GM21529 (cell line): Measurements from ENCODE around the gene ITIH6.

Experiments used
- ATAC-seq: cut with Tn5 transposase; IDR thresholded peaks from one replicate; pipeline ENCODE4 v1.9.1; 2021; ENCODE audit not compliant: unreplicated experiment

ITIH6 gene

GRCh38 chrX:54715621-54716020 is 82.4 kb downstream of the ITIH6 start:
- ATAC-seq: no peak

GRCh38 chrX:54714424-54714823 is 83.6 kb downstream of the ITIH6 start:
- ATAC-seq: no peak

GRCh38 chrX:54711735-54712134 is 86.3 kb downstream of the ITIH6 start:
- ATAC-seq: no peak

- ATAC-seq: no peak
These were observed 87.1 kb downstream of the ITIH6 start for GRCh38 chrX:54710920-54711319.

- no peak for ATAC-seq
These were observed 89.7 kb downstream of the ITIH6 start for GRCh38 chrX:54708404-54708803.
